Measurements from ENCODE around the gene BZW1. TPM values are rescaled to one million over a fixed set of nuclear protein-coding genes. Genes with fewer than 3 reads are reported as not detected.

Gene BZW1
- total RNA-seq, 4 donors from 2014 or later = 204 to 317 (median 240) TPM

DNA sequence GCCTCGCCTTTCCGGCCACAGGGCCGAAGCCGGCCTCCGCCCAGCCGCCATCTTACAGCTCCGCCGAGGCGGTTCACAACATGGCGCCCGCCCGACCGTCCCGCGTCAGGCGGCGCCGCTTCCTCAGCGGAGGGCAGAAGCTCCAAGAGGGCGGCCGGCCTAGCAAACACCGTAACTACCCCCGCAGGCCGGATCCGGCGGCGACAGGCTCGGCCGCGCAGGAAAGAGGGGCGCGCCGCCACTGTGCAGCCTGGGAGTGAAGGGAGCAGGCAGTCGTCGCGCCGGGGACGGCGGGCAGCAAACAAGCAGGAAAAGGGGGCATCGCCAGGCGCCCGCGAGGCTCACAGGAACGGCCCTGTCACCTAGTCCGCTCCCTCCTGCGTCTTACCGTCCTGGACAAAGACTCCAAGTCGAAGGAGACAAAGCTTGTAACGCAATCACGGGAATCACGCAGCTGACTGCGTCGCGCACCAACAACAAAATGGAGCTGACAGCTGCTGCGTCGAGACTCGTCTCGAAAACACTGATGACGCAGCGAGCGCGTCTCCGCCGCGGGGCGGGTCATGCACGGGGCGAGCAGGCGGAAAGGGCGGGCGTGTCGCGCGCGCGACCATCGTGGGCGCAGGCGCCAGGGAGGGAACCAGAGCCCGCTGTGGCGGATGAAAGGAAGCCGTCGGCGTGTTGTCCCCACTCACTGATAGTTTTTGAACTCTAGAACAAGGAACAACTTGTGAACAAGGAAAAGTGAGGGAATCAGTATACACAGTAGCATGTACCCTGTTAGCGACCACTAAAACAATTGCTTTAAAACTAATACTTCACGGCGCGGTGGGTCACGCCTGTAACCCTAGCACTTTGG, 52.7 kb downstream of the BZW1 start, which contains the start of gene CLK1:
TSS of gene CLK1 (minus strand) at position 483 of the 859 bp plus-strand sequence. CDS start 2,796 bp downstream, outside the sequence.
- intact Hi-C loops (cut with DNase I; ENCODE audit: low total_unique reads) = loop anchor here (1.0 to 10.0 kb wide), 5 partner anchors 24 to 1510 kb away; partner anchors contain the start of genes BMPR2, CFLAR, NIF3L1 and PPIL3
- H3K4me3 ChIP-seq = peak within 1 kb of the TSS; percentile 97 to 99 (median 98)
- ATAC-seq (peak; percentile 81 to 83), DNase-seq (peak; percentile 94 to 96)
- H3K36me3 ChIP-seq = peaks cover 0 to 16% of the 10 kb centered on the region in 2 donors
- H3K4me1 ChIP-seq = peaks cover 28 to 33% of the 10 kb centered on the region in 2 donors
- peak; percentile 99 for TF ChIP-seq POLR2A (IDR thresholded peaks at IDR 0.05)
- TF ChIP-seq, protein P1, sequence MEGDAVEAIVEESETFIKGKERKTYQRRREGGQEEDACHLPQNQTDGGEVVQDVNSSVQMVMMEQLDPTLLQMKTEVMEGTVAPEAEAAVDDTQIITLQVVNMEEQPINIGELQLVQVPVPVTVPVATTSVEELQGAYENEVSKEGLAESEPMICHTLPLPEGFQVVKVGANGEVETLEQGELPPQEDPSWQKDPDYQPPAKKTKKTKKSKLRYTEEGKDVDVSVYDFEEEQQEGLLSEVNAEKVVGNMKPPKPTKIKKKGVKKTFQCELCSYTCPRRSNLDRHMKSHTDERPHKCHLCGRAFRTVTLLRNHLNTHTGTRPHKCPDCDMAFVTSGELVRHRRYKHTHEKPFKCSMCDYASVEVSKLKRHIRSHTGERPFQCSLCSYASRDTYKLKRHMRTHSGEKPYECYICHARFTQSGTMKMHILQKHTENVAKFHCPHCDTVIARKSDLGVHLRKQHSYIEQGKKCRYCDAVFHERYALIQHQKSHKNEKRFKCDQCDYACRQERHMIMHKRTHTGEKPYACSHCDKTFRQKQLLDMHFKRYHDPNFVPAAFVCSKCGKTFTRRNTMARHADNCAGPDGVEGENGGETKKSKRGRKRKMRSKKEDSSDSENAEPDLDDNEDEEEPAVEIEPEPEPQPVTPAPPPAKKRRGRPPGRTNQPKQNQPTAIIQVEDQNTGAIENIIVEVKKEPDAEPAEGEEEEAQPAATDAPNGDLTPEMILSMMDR (IDR thresholded peaks at IDR 0.05 in 4 of 5, conservative IDR thresholded peaks at IDR 0.05 in 1 of 5) = peak in 1 of 5 experiments; percentile 18
- in situ Hi-C loops (cut with MboI; ENCODE audit: low sequenced_read_pairs in 4 of 4) = loop anchor here in 2 of 4 donors (5.0 to 10.0 kb wide), 2 partner anchors 50 to 52 kb away; partner anchors contain the start of gene BZW1 (in 2 of the 2)
- H3K9me3 ChIP-seq = no peaks in the 10 kb centered on the region
- H3K27ac ChIP-seq = peak within 1 kb of the TSS; percentile 100
- H3K27me3 ChIP-seq = no peaks in the 10 kb centered on the region

DNA sequence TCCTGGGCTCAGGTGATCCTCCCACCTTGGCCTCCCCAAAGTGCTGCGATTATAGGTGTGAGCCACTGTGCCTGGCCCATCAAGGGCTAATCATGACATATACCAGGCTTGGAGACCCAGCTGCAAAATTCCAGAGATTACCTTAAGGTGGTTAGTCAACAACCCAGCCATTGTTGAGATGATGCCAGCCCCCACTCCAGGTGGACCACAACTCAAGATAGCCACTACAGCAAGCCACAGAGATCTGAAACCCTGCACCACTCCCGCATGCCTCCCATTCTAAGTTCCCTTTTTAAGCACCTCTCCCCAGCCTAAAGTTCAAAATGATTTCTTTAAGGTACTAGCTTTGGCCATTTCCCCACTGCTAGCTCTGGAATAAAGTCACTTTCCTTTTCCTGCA, 57.3 kb downstream of the BZW1 start:
- Histone ChIP-seq H3K4me3 (no peak overlapping the region), H3K9me3 (no peaks in the 10 kb centered on the region), H3K27ac (no peak overlapping the region), H3K4me1 (peaks cover 10 to 13% of the 10 kb centered on the region in 2 donors), H3K27me3 (no peaks in the 10 kb centered on the region), H3K36me3 (peaks cover 0 to 16% of the 10 kb centered on the region in 2 donors)
- ATAC-seq = no peak
- intact Hi-C loops (cut with DNase I; ENCODE audit: low total_unique reads) = loop anchor here (10.0 kb wide), 1 partner anchor 1506 kb away; the partner anchor contains the start of gene BMPR2
- no peak for DNase-seq
- in situ Hi-C loops (cut with MboI; ENCODE audit: low sequenced_read_pairs in 4 of 4) = loop anchor here in 2 of 4 donors (5.0 to 10.0 kb wide), 2 partner anchors 54 to 57 kb away; partner anchors contain the start of gene BZW1 (in 2 of the 2)
- TF ChIP-seq, protein P1 (IDR thresholded peaks at IDR 0.05 in 4 of 5, conservative IDR thresholded peaks at IDR 0.05 in 1 of 5) = no peak
- no peak for TF ChIP-seq POLR2A (IDR thresholded peaks at IDR 0.05)

DNA sequence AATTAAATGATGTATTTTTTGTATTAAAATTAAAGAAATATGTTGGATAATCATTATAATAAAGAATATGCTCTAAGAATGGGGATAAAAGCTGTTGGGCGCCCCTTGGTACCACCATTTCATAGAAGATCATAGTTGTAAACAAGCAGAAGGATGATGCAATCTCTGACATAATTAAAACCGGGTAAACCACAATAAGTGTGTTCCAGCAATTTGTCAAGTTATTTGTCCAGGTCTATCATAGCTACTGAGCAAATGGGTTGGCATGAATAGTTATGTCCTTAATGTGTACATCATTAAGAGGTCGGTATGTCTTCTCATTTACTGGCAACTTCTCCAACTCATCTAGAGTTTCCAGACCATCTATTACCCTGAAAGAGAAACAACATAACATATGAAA, 59.4 kb downstream of the BZW1 start:
- intact Hi-C loops (cut with DNase I; ENCODE audit: low total_unique reads) (no loop called here), in situ Hi-C loops (cut with MboI; ENCODE audit: low sequenced_read_pairs in 4 of 4) (no loop called here)
- no peak overlapping the region for H3K27ac ChIP-seq
- peaks cover 0 to 8% of the 10 kb centered on the region in 2 donors for H3K4me1 ChIP-seq
- DNase-seq (no peak), ATAC-seq (no peak)
- peaks cover 0 to 33% of the 10 kb centered on the region in 2 donors for H3K36me3 ChIP-seq
- H3K27me3 ChIP-seq = no peaks in the 10 kb centered on the region
- no peaks in the 10 kb centered on the region for H3K9me3 ChIP-seq
- no peak for TF ChIP-seq POLR2A (IDR thresholded peaks at IDR 0.05)
- TF ChIP-seq, protein P1 (IDR thresholded peaks at IDR 0.05 in 4 of 5, conservative IDR thresholded peaks at IDR 0.05 in 1 of 5) = no peak
- H3K4me3 ChIP-seq = no peak overlapping the region

DNA sequence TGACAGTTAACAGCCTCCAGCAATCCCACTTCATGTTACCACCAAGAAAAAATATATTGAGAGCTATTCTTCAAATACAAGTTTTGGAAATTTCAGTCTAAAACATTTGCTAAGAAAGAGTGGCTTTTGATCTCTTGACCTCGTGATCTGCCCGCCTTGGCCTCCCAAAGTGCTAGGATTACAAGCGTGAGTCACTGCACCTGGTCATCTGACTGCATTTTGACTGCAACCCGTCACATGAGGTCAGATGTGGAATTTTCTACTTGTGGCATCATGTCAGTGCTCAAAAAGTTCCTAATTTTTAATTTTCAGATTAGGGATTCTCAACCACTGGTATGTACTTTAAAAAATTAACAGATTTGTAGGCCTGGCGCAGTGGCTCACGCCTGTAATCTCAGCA, 61.9 kb downstream of the BZW1 start:
- DNase-seq (no peak), ATAC-seq (no peak)
- intact Hi-C loops (cut with DNase I; ENCODE audit: low total_unique reads) (no loop called here), in situ Hi-C loops (cut with MboI; ENCODE audit: low sequenced_read_pairs in 4 of 4) (no loop called here)
- H3K4me1 ChIP-seq = no peaks in the 10 kb centered on the region
- H3K36me3 ChIP-seq = peaks cover 0 to 40% of the 10 kb centered on the region in 2 donors
- H3K9me3 ChIP-seq = no peaks in the 10 kb centered on the region
- H3K27me3 ChIP-seq = no peaks in the 10 kb centered on the region
- H3K27ac ChIP-seq = no peak overlapping the region
- TF ChIP-seq, protein P1 (IDR thresholded peaks at IDR 0.05 in 4 of 5, conservative IDR thresholded peaks at IDR 0.05 in 1 of 5) = no peak
- TF ChIP-seq POLR2A (IDR thresholded peaks at IDR 0.05) = no peak
- no peak overlapping the region for H3K4me3 ChIP-seq

Other genes with a start within 250 kb of the BZW1 start
- 10 to 100 TPM; 22.1 to 41.8 (median 34.0) TPM for gene AOX1, start 225.9 kb upstream of the BZW1 start, total RNA-seq
- 100 to 1,000 TPM in 2 of 4 donors, 10 to 100 TPM in 2; 61.6 to 104 (median 85.3) TPM for gene CLK1, start 52.7 kb downstream of the BZW1 start, total RNA-seq
- 10 to 100 TPM in 3 of 4 donors, 1 to 10 TPM in 1; 8.4 to 29.2 (median 14.3) TPM for gene PPIL3, start 77.2 kb downstream of the BZW1 start, total RNA-seq
- 10 to 100 TPM; 17.0 to 28.7 (median 22.4) TPM for gene NIF3L1, start 77.5 kb downstream of the BZW1 start, total RNA-seq
- 10 to 100 TPM in 1 of 4 donors, 1 to 10 TPM in 3; 4.7 to 16.1 (median 6.8) TPM for gene ORC2, start 151.8 kb downstream of the BZW1 start, total RNA-seq